ENCODE data around the gene EXOC6B. TPM values are rescaled to one million over a fixed set of nuclear protein-coding genes. Genes with fewer than 3 reads are reported as not detected.
"Not testable (repeated sequence)": the region's sequence is repeated elsewhere in the genome, so short reads cannot be mapped to it uniquely, and the experiment has no call there.

Gene EXOC6B
- total RNA-seq, 1 experiment from 2014 or later = 18.5 TPM

DNA sequence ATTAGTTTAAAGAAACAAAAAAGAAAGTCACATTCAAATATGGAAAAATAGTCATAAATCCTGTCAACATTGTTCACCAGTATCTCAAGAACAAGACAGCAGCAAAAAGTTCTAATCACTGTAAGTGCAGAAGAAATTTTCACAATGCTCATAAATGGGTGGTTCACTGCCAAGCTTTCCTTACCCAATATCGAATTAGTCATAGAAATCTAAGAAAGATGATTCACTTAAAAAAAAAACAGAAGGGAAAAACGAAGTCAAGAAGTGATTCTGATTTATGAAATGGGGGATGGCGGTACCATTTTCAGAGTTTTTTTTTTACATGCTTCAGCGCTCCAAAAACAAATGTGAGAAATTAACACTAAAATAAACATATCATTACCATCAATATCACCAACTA, 156.7 kb downstream of the EXOC6B start:
- DNase-seq (ENCODE audit: low read depth) = peak; percentile 38
- in situ Hi-C loops (cut with HindIII; ENCODE audit: low pct_unique_long_range_greater_than_20kb, low sequenced_read_pairs) = no loop called here

DNA sequence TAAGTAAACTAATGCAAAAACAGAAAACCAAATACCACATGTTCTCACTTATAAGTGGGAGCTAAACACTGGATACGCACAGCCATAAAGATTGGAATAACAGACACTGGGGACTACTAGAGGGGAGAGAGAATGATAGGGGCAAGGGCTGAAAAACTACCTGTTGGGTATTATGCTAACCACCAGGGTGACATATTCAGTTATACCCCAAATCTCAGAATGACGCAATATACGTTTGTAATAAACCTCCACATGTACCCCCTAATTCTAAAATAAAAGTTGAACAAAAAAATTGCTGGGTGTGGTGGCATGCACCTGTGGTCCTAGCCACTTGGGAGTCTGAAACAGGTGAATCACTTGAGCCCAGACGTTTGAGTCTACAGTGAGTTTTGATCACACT, 157.2 kb downstream of the EXOC6B start:
- in situ Hi-C loops (cut with HindIII; ENCODE audit: low pct_unique_long_range_greater_than_20kb, low sequenced_read_pairs) = no loop called here
- DNase-seq (ENCODE audit: low read depth) = no peak

- no peak for DNase-seq (ENCODE audit: low read depth)
- in situ Hi-C loops (cut with HindIII; ENCODE audit: low pct_unique_long_range_greater_than_20kb, low sequenced_read_pairs) = no loop called here
These were observed 160.4 kb downstream of the EXOC6B start for GRCh38 chr2:72665448-72665847.

- no peak for DNase-seq (ENCODE audit: low read depth)
- in situ Hi-C loops (cut with HindIII; ENCODE audit: low pct_unique_long_range_greater_than_20kb, low sequenced_read_pairs) = no loop called here
These were observed 163.8 kb downstream of the EXOC6B start for GRCh38 chr2:72661985-72662384.

DNA sequence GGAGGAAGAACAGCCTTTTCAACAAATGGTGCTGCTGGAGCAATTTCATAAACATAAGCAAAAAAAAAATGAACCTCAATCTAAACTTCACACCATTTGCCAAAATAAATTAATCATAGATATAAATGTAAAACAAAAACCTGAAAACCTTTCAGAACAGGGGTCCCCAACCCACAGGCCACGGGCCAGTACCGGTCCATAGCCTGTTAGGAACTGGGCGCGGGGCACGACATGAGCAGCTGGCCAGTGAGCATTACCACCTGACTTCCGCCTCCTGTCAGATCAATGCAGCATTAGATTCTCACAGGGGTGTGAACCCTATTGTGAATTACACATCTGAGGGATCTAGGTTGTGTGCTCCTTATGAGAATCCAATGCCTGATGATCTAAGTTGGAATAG, 176.0 kb downstream of the EXOC6B start:
- DNase-seq (ENCODE audit: low read depth) = no peak
- in situ Hi-C loops (cut with HindIII; ENCODE audit: low pct_unique_long_range_greater_than_20kb, low sequenced_read_pairs) = no loop called here

DNA sequence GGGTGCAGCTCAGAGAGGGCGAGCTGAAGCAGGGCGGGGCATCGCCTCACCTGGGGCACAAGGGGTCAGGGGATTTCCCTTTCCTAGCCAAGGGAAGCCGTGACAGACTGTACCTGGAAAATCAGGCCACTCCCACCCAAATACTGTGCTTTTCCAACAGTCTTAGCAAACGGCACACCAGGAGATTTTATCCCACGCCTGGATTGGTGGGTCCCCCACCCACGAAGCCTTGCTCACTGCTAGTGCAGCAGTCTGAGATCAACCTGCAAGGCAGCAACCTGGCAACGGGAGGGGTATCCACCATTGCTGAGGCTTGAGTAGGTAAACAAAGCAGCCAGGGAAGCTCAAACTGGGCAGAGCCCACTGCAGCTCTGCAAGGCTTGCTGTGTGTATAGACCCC, 184.6 kb downstream of the EXOC6B start:
- DNase-seq (ENCODE audit: low read depth); in situ Hi-C loops (cut with HindIII; ENCODE audit: low pct_unique_long_range_greater_than_20kb, low sequenced_read_pairs): not testable (repeated sequence)

DNA sequence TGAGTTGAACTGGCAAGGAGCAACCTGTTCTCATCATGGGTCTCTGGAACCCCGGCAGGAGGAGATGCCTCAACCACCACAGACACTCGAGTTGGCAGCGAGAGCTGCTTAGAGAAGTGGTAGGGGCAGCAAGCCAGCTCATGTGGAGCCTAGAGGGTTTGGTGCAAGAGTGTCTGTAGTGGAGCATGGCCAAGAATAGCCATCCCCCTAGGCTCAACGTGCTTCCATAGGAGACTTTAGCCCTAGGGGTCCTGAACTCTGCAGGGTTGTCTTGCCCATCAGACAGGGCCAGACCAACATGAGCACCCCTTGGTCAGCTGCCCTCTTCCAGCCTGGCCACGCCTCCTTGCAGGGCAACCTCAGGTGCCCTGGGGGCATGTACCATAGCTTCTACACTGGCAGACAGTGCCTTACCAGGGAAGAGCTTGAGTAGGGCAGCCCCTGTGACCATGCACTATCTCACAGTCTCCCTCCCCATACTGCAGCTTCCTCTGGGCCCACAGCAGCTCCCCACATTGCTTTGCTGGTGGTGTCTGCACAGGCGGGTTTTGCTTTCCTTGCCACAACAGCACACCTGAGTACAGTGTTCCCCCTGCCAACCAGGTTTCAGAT, 187.1 kb downstream of the EXOC6B start:
- no peak for DNase-seq (ENCODE audit: low read depth)
- in situ Hi-C loops (cut with HindIII; ENCODE audit: low pct_unique_long_range_greater_than_20kb, low sequenced_read_pairs) = no loop called here

- no peak for DNase-seq (ENCODE audit: low read depth)
- in situ Hi-C loops (cut with HindIII; ENCODE audit: low pct_unique_long_range_greater_than_20kb, low sequenced_read_pairs) = no loop called here
These were observed 189.6 kb downstream of the EXOC6B start for GRCh38 chr2:72636210-72636609.

DNA sequence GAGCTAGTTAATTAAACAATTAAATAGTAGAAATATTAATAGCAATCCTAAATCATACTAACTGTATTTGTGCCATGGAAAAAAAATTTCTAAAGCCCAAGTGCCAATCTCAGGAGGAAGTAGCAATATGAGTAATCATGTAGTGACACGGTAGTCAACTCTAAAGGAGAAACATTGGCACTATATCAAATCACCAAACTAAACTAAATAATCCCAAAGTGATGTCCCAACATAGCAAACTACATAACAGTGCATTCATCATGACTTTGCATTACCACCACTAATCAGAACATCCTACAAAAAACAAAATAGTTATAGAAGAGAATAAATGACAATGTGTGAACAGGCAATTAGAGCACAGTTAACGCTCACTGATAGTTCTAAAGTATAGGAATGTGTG, 195.1 kb downstream of the EXOC6B start:
- in situ Hi-C loops (cut with HindIII; ENCODE audit: low pct_unique_long_range_greater_than_20kb, low sequenced_read_pairs) = no loop called here

GRCh38 chr2:72629062-72629461, 196.8 kb downstream of the EXOC6B start:
- in situ Hi-C loops (cut with HindIII; ENCODE audit: low pct_unique_long_range_greater_than_20kb, low sequenced_read_pairs) = no loop called here
- DNase-seq (ENCODE audit: low read depth) = no peak

More for the DNA sequence above, 195.1 kb downstream of the EXOC6B start:
- peak; percentile 53 for DNase-seq (ENCODE audit: low read depth)

DNA sequence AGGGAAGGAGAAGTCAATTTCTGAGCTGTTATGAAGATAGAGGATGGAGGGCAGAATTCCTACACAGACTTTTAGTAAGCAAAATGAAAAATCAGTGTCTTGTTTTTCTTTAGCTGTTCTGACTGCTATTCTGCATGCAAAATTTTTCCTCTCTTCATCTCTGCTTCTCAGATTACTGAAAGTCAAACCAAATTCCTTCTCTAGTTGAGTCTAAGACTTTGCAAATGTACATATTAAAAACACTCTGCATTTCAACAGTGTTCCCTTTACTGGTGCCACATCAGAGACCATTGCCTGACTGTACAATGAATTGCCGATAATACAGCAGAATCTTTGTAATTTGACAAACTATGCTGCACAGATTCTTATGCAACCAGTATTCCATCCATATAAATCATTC, 198.8 kb downstream of the EXOC6B start:
- no peak for DNase-seq (ENCODE audit: low read depth)
- in situ Hi-C loops (cut with HindIII; ENCODE audit: low pct_unique_long_range_greater_than_20kb, low sequenced_read_pairs) = no loop called here

DNA sequence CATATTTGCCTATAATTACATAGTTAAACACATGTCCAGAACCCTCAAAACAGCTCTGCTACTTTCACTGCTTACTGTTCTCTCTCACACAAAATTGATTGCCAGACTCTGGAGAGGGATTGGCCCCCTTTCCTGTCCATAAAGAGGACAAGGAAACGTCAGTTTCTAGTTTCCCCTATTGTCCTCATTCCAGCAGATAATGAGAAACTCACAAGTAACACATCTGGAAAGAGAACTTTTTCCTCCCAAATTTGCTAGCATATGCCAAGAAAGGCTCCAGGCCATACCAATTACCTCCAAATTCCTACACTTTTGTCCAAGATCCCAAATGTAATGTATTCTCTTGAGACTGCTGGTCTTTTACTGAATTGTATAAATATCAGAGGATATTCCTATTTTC, 200.5 kb downstream of the EXOC6B start:
- no peak for DNase-seq (ENCODE audit: low read depth)
- in situ Hi-C loops (cut with HindIII; ENCODE audit: low pct_unique_long_range_greater_than_20kb, low sequenced_read_pairs) = no loop called here

DNA sequence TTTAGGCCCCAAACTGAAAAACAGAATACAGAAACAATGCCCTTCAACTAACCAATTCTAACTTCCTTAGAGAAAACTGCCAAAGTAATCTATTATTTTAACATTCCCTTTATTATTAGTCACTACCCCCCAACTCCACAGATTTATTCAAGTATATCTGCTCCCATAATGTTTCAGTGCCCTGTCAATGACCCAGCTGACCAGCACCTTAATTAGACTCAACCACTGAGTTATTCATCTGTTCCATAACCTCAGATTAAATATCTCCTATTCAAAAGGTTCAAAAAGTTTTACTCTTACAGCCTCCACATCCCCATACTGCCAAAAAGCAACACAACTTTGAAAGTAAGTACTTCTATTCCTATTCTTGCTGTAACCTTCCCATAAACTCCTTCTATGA, 202.4 kb downstream of the EXOC6B start:
- in situ Hi-C loops (cut with HindIII; ENCODE audit: low pct_unique_long_range_greater_than_20kb, low sequenced_read_pairs) = no loop called here
- DNase-seq (ENCODE audit: low read depth) = no peak

GRCh38 chr2:72619626-72620025, 206.2 kb downstream of the EXOC6B start:
- DNase-seq (ENCODE audit: low read depth) = no peak
- in situ Hi-C loops (cut with HindIII; ENCODE audit: low pct_unique_long_range_greater_than_20kb, low sequenced_read_pairs) = no loop called here

DNA sequence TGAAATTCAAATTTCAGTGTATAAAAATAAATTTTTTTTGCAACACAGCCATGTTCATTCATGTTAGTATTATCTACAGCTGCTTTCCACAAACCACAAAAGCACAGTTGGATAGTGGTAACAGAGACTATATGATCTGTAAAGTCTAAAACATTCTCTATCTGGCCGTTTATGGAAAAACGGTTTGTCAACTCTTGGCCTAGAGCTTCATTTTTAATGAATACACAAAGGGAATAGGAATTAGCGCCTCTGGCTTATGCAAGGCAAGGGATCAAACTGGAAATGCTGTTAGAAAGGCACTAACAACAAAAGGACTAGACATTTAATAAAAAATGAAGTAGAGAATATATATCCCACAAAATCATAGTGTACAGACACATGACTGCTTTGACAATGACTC, 211.9 kb downstream of the EXOC6B start:
- DNase-seq (ENCODE audit: low read depth) = no peak
- in situ Hi-C loops (cut with HindIII; ENCODE audit: low pct_unique_long_range_greater_than_20kb, low sequenced_read_pairs) = no loop called here

DNA sequence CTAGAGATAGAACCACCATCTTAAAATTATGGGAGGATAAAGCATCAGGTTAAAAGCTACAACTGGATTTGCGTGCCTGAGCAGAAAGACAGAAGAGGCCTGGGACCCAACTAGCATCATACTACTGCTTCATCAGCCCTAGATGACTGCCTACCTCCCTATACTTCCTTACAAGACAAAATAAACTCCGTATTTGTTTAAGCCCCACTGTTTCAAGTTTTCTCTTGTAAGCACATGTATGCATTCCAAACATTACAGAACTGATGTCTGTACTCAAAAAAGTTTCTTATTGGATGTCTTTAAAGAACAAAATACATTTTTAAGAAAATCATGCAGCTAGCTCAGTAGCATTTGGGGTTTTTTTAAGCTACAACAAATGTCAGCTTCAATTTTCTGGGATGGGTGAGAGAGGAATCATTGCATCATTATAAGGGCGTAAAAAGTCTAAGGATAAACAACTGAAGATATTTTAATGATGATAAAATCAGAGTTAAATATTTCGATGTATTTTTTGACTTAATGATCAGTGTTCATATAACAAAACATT, 213.1 kb downstream of the EXOC6B start:
- in situ Hi-C loops (cut with HindIII; ENCODE audit: low pct_unique_long_range_greater_than_20kb, low sequenced_read_pairs) = no loop called here
- DNase-seq (ENCODE audit: low read depth) = no peak

DNA sequence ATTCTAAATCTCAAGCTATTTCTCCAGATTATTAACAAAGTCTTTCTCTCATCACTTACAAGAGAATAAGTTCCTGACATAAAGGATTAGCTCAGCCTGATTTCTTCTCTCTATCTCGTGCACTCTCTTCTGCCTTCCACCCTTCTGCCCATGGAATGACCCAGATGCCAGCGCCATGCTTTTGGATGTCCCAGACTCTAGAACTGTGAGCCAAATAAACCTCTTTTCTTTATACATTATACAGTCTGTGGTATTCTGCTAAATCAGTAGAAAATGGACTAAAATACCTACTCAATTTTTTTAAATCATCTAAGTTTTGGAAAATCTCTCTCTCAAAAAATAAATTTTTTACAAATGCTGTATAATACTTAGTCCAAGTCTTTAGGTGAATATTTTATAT, 218.6 kb downstream of the EXOC6B start:
- DNase-seq (ENCODE audit: low read depth) = no peak

DNA sequence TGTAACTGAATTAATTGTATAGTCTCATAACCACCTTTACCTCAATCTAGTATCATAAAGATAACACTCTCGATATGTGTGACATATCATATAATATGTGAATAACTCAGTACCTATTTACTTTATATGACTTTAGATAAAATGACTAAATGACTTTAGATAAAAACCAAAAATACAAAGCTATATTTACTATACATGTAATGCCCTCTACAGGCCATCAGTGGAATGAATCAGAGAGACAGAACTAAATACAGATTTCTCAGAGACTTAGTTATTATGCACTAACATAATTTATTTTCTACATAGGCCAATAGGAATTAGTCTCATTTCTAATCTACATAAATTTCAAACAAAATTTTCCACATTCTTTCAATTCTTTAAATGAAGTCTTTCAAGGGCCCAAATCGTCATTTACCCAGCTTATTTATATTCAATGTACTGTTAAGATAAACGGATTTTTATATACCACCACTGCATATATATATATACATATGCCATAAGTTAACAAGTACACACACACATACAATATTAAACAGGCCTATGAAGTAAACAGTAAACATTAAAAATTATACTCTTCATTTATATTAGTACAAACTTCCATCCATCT, 219.9 kb downstream of the EXOC6B start:
- in situ Hi-C loops (cut with HindIII; ENCODE audit: low pct_unique_long_range_greater_than_20kb, low sequenced_read_pairs) = no loop called here
- DNase-seq (ENCODE audit: low read depth) = no peak

More for the DNA sequence above, 218.6 kb downstream of the EXOC6B start:
- in situ Hi-C loops (cut with HindIII; ENCODE audit: low pct_unique_long_range_greater_than_20kb, low sequenced_read_pairs) = no loop called here

GRCh38 chr2:72604468-72604867, 221.4 kb downstream of the EXOC6B start:
- no peak for DNase-seq (ENCODE audit: low read depth)
- in situ Hi-C loops (cut with HindIII; ENCODE audit: low pct_unique_long_range_greater_than_20kb, low sequenced_read_pairs) = no loop called here

DNA sequence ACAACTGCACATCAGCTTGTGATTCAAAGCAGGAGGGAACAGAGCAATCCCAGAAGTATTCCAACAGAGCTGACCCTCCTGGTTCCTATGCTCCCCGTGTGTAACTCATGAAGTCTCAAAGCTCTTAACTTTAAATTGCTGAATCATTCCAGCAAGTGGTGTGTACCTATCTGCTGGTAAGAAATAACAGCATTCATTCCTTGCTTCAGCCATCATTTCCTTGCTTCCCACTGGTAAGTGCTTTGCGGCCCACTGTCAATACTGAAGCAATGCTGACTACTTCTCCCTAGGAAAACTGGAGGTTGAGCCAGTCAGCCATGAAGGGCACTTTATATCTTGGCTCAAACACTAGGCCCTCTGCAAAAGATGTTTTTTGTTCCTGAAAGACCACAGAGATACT, 222.4 kb downstream of the EXOC6B start:
- DNase-seq (ENCODE audit: low read depth) = peak; percentile 33

More for the DNA sequence above, 222.4 kb downstream of the EXOC6B start:
- in situ Hi-C loops (cut with HindIII; ENCODE audit: low pct_unique_long_range_greater_than_20kb, low sequenced_read_pairs) = no loop called here

Measured in Caki2 (cell line).